T-helper 1 cell treated with Interleukin-12 subunit alpha and Interleukin-12 subunit beta and Interleukin-4 antibody, amounts not matched to agents 30 ng/mL and 1 ng/mL, for 36 hours (primary cell): ENCODE data around the gene DLG1. TPM values are rescaled to one million over a fixed set of nuclear protein-coding genes. Genes with fewer than 3 reads are reported as not detected.

Source experiments
- intact Hi-C: fragments of 100-400 bp; cut with micrococcal nuclease; formaldehyde crosslinking; loops from one replicate; pipeline ENCODE4 v1.15.1; 2024
- total RNA-seq: library from RNA; stranded (reverse); gene quantifications from 2 replicates; pipeline ENCODE4 v1.2.3, GENCODE V29; 2022

The DLG1 gene
- total RNA-seq, 1 donor from 2014 or later = 82.3 TPM

- intact Hi-C loops = no loop called here
Measured at GRCh38 chr3:197253238-197253947, 45.0 kb downstream of the DLG1 start.

GRCh38 chr3:197249542-197249941, 48.9 kb downstream of the DLG1 start:
- intact Hi-C loops = no loop called here

- intact Hi-C loops = no loop called here
Measured at GRCh38 chr3:197248341-197248740, 50.1 kb downstream of the DLG1 start.

GRCh38 chr3:197244751-197245150, 53.7 kb downstream of the DLG1 start:
- intact Hi-C loops = no loop called here

- intact Hi-C loops = no loop called here
Measured at GRCh38 chr3:197242784-197243432, 55.5 kb downstream of the DLG1 start.

- intact Hi-C loops = loop anchor here (1.0 kb wide), 1 partner anchor 33 kb away; no protein-coding TSS in a partner anchor
Measured at GRCh38 chr3:197241173-197241572, 57.2 kb downstream of the DLG1 start.

GRCh38 chr3:197239857-197240256, 58.6 kb downstream of the DLG1 start:
- intact Hi-C loops = no loop called here

- intact Hi-C loops = no loop called here
Measured at GRCh38 chr3:197238842-197239241, 59.6 kb downstream of the DLG1 start.

- intact Hi-C loops = no loop called here
Measured at GRCh38 chr3:197237897-197238296, 60.5 kb downstream of the DLG1 start.

GRCh38 chr3:197236362-197236761, 62.0 kb downstream of the DLG1 start:
- intact Hi-C loops = no loop called here

GRCh38 chr3:197234947-197235914, 63.2 kb downstream of the DLG1 start:
- intact Hi-C loops = no loop called here

- intact Hi-C loops = no loop called here
Measured at GRCh38 chr3:197231321-197231720, 67.1 kb downstream of the DLG1 start.

GRCh38 chr3:197229836-197230235, 68.6 kb downstream of the DLG1 start:
- intact Hi-C loops = no loop called here

GRCh38 chr3:197229178-197229577, 69.2 kb downstream of the DLG1 start:
- intact Hi-C loops = no loop called here

- intact Hi-C loops = no loop called here
Measured at GRCh38 chr3:197227780-197228574, 70.4 kb downstream of the DLG1 start.

- intact Hi-C loops = no loop called here
Measured at GRCh38 chr3:197226179-197226578, 72.2 kb downstream of the DLG1 start.

GRCh38 chr3:197225579-197225978, 72.8 kb downstream of the DLG1 start:
- intact Hi-C loops = loop anchor here (2.0 kb wide), 1 partner anchor 31 kb away; no protein-coding TSS in a partner anchor

- intact Hi-C loops = loop anchor here (1.0 to 5.0 kb wide), 6 partner anchors 33 to 627 kb away; partner anchors contain the start of gene BDH1
Measured at GRCh38 chr3:197224034-197224444, 74.4 kb downstream of the DLG1 start.

- intact Hi-C loops = loop anchor here (5.0 kb wide), 1 partner anchor 626 kb away; no protein-coding TSS in a partner anchor
Measured at GRCh38 chr3:197222937-197223370, 75.5 kb downstream of the DLG1 start.

GRCh38 chr3:197219619-197220018, 78.8 kb downstream of the DLG1 start:
- intact Hi-C loops = loop anchor here (5.0 kb wide), 1 partner anchor 622 kb away; no protein-coding TSS in a partner anchor

GRCh38 chr3:197218210-197218609, 80.2 kb downstream of the DLG1 start:
- intact Hi-C loops = no loop called here
